PFSK-1 (cell line): Measurements from ENCODE around the gene HK3.

Source experiments
- FOXP2 ChIP-seq: optimal IDR thresholded peaks from 2 replicates; pipeline ENCODE3; 2011; ENCODE audit warnings: borderline replicate concordance, control low read depth, inconsistent platforms; ENCODE audit not compliant: insufficient read depth; ENCODE audit errors: extremely low read length, extremely low read depth
- POLR2AphosphoS5 ChIP-seq: IDR thresholded peaks from 2 replicates; pipeline ENCODE4 v1.6.1; 2012; ENCODE audit warnings: low read depth, mild to moderate bottlenecking, control low read depth, low read length, moderate library complexity
- REST ChIP-seq, 2 experiments: IDR thresholded peaks; 2 replicates each; pipeline versions ENCODE4 v1.6.1 to v1.8.0; 2011 to 2012; ENCODE audit warnings: low read depth in 2 of 2, low read length in 2 of 2, control low read depth in 1 of 2, inconsistent platforms in 1 of 2, mild to moderate bottlenecking in 1 of 2, moderate library complexity in 1 of 2; ENCODE audit not compliant: insufficient read depth in 1 of 2
- SIN3A ChIP-seq: IDR thresholded peaks from 2 replicates; pipeline ENCODE4 v1.6.1; 2012; ENCODE audit warnings: mild to moderate bottlenecking, low read length, moderate library complexity, borderline replicate concordance; ENCODE audit not compliant: insufficient read depth
- TAF1 ChIP-seq: IDR thresholded peaks from 2 replicates; pipeline ENCODE4 v1.6.1; 2012; ENCODE audit warnings: low read length, control low read depth, borderline replicate concordance; ENCODE audit not compliant: insufficient read depth

HK3 gene

GRCh38 chr5:176881021-176881749, 18.0 kb downstream of the HK3 start:
- no peak for TF ChIP-seq TAF1
- no peak for TF ChIP-seq FOXP2
- no peak for TF ChIP-seq SIN3A
- no peak for TF ChIP-seq REST (IDR thresholded peaks at IDR 0.05; ENCODE audit: insufficient read depth in 1 of 2, low read depth in 2 of 2, low read length in 2 of 2)
- TF ChIP-seq POLR2AphosphoS5, result no peak

GRCh38 chr5:176880366-176881020, 18.7 kb downstream of the HK3 start:
- TF ChIP-seq SIN3A (no peak), POLR2AphosphoS5 (no peak), TAF1 (no peak), REST (IDR thresholded peaks at IDR 0.05; ENCODE audit: insufficient read depth in 1 of 2, low read depth in 2 of 2, low read length in 2 of 2) (no peak), FOXP2 (no peak)

GRCh38 chr5:176879663-176880361, 19.3 kb downstream of the HK3 start:
- TF ChIP-seq SIN3A, result no peak
- TF ChIP-seq TAF1, result no peak
- TF ChIP-seq FOXP2, result no peak
- no peak for TF ChIP-seq POLR2AphosphoS5
- no peak for TF ChIP-seq REST (IDR thresholded peaks at IDR 0.05; ENCODE audit: insufficient read depth in 1 of 2, low read depth in 2 of 2, low read length in 2 of 2)

- TF ChIP-seq FOXP2, result no peak
- TF ChIP-seq TAF1, result no peak
These were observed 20.1 kb downstream of the HK3 start for GRCh38 chr5:176878906-176879662.

GRCh38 chr5:176878463-176878862, 20.7 kb downstream of the HK3 start:
- no peak for TF ChIP-seq POLR2AphosphoS5
- no peak for TF ChIP-seq REST (IDR thresholded peaks at IDR 0.05; ENCODE audit: insufficient read depth in 1 of 2, low read depth in 2 of 2, low read length in 2 of 2)
- TF ChIP-seq SIN3A, result no peak
